HG02970 (cell line): ENCODE results near the gene RPGRIP1L.
A peak's percentile ranks its signal among the peaks of the same experiment; 100 is the strongest.

Experiments
- ATAC-seq: cut with Tn5 transposase; IDR thresholded peaks from one replicate; pipeline ENCODE4 v1.9.1; 2021; ENCODE audit warnings: mild to moderate bottlenecking, moderate library complexity, moderate number of reproducible peaks; ENCODE audit not compliant: unreplicated experiment, low FRiP score

The RPGRIP1L gene

DNA sequence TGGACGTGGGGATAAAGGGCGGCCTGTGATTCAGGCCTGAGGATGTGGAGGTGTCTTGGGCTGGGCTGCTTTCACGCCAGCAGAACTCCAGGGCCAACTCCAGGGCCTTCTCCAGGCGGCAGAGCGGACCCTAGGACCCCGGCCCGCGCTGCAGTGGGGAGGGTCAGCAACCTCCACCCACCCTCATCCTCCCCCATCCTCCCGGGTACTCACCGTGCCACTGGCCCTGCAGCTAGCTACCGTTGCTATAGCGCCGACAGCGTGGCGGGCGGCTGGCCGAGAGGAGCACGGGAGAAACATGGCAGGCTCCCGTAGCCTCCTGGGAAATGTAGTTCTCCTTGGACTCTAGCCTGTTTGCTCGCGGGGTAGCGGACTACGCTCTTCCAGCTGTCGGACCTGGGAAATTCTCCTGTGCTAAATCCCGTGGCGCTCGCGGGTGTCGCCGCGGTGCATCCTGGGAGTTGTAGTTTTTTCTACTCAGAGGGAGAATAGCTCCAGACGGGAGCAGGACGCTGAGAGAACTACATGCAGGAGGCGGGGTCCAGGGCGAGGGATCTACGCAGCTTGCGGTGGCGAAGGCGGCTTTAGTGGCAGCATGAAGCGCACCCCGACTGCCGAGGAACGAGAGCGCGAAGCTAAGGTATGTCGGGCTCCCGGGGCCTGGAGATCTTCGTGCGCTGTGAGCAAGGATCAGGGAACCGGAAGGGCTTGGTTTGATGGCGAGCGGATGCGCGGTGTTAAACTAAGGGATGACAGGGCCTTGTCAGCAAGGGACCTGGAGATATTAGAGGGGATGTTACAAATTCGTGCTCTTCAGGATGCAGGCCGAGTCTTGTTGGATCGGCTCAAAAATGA lies at the start of gene RPGRIP1L, which contains the start of gene FTO:
Gene RPGRIP1L, minus strand, starts transcription at position 270 of the 855 bp plus-strand sequence. CDS start 3,136 bp downstream, outside the sequence.
Gene FTO, plus strand, starts transcription at position 567 of the 855 bp plus-strand sequence.
- ATAC-seq = peak; percentile 99

DNA sequence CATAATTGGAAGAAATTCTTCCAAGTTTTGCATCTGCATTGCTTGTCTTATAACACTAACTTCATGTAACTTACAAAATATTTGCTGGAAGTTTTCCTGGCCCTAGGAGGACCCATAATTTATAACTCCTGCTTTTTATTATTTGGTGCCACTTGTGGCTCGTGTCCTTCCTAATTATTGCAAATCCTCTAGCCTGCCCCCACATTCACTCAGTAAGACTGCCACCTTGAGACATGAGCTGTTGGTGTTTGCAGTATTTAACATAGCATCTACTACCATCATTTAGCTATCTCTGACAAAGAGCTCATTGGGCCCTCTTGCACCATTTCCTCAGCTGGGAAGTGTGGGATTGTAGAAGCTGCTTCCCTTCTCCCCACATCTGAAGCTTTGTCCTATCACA lies 49.8 kb upstream of the RPGRIP1L start:
- ATAC-seq = no peak

GRCh38 chr16:53752560-53752959 lies 48.9 kb upstream of the RPGRIP1L start:
- no peak for ATAC-seq

DNA sequence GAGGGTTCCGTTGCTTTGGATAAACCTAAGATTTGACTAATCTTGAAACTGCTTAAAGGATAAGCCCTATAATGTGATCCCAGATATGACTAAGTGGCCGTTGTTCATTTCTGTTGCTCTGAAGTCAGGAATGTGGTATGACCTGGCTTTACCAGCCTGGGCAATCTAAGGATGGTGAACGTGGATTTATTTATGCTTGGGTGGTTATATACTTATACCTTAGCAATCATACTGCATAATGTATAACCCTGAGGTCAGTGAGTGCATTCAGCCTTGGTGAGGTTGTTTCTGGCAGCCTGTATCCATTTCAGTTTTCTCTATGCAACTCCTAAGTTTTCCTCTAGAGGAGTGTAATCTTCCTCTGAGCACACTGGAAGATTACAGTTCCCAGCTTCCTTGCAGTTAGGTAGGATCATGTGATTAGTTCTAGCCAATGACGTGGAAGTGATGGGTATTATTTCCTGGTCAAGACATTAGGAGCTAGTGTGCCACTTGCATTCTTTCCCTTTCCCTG lies 42.2 kb upstream of the RPGRIP1L start:
- ATAC-seq = no peak

- ATAC-seq = no peak
Observed at GRCh38 chr16:53745086-53745485, 41.4 kb upstream of the RPGRIP1L start.

DNA sequence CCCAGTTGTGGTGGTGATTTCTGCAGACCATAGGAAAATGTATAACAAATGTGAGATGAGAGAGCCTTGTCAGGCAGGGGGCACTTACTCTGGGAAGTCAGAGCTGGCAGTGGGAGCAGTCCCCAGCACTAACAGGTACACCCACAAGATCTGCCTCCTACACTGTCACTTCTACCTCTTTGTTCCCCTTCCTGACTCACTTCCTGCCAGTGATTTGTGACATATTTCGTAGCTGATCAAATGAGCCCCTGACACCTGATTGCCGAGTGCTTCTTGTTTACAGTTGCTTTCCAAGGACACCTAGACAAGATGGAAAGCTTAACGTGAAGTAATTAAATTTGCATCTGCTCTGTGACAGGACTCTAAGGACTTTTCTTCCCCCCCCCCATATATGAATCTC lies 40.8 kb upstream of the RPGRIP1L start:
- no peak for ATAC-seq

- no peak for ATAC-seq
Observed at GRCh38 chr16:53743149-53743566, 39.5 kb upstream of the RPGRIP1L start.

- no peak for ATAC-seq
Observed at GRCh38 chr16:53741546-53741945, 37.9 kb upstream of the RPGRIP1L start.

DNA sequence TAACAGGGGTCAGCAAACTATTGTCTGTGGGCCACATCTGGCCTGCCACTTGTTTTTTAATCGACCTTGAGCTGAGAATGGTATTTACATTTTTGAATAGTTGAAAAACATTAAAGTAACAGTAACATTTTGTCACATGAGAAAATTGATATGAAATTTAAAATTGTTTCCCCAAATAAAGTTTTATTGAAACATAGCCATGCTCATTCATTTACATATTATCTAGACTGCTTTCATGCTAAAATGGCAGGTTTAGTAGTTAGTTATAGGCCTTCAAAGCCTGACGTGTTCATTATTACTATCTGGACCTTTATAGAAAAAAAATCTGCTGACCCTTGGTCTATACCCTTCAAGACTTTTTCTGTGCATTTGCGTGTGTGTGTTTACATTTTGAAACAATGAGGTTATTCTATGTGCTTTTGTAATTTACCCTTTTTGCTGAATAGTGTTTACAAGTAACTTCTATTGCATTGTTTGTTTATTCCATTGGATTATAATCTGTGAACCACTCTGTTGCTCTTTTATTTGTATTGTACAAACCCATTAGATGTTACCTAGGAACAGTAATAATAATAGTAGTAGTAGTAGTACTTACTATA lies 37.4 kb upstream of the RPGRIP1L start:
- ATAC-seq = no peak

DNA sequence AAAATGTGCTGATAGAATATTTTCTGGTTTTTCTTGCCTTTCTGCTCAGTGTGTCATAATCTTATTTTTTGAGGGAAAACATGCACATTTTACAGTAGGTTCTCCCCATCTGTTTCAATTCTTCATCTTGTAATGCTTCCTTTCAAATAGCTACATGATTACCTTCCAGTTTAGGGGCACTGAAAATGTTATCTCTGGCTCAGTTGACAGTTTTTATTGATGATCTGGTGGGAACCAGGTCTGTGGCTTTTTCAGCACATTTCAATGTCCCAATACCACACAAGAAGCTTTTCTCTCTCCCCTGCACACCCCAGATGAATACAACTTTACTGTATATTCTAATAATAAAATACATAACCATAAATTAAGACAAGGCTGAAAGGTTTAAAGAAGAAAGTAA lies 36.8 kb upstream of the RPGRIP1L start:
- no peak for ATAC-seq

GRCh38 chr16:53737552-53737951 lies 33.9 kb upstream of the RPGRIP1L start:
- no peak for ATAC-seq

DNA sequence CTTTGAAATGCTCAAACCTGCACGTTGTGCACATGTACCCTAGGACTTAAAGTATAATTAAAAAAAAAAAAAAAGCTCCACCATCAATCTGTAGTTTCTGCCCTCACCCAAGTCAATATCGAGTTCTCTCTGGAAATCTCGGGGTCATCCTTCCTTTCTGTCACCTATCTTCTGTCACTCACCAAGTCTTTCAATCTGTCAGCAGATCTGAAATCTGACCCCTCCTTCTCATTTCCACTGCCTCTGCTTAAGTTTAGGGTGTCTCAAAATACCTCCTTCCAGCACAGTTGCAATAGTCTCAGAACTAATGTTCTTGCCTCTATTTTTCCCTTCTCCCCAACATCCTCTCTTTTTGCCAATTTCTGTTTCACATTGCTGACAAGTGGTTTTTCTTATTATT lies 32.6 kb upstream of the RPGRIP1L start:
- ATAC-seq = no peak

GRCh38 chr16:53734908-53735307 lies 31.2 kb upstream of the RPGRIP1L start:
- no peak for ATAC-seq

DNA sequence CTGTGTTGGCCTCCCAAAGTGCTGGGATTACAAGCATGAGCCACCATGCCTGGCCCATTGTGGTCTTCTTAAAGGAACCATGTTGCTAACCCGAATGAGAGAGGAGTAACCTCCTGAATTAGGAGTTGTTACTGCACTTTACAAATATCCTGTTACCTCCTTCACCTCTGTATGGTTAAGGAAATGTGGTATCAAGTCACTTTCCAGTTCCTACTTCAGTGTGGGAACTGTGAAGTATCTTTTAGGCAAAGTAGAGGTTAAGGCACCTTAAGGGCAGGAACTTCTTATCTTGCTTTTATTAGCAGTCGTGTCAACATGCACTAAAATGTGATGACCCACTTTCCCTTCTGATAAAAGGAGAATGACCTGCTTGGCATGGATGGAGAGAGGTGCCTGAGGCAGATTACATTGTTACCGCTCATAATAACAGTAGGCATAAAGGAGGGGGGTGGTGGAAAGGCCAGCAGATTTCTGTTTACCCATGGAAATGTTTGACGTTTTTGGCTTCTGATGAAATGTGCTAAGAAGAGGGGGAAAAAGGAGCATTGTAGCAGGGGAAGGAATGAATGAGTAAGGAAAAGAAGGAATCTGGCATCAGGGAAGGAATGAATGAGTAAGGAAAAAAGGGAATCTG lies 28.8 kb upstream of the RPGRIP1L start:
- no peak for ATAC-seq

DNA sequence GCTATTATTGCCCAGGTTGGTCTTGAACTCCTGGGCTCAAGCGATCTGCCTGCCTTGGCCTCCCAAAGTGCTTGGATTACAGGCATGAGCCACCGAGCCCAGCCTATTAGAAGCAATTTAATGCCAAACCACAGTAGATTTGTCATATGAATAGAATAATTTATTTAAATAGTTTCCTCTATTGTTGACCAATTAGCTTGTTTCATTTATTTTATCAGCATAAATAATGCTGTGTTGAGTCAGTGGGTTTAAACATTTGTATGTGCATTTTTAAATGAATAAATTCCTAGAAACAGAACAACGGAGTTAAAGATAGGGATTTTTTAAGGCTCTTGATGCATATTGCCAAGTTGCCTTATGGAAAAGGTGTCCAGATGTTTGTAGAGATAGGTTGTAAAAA lies 27.0 kb upstream of the RPGRIP1L start:
- no peak for ATAC-seq

GRCh38 chr16:53726625-53727024 lies 23.0 kb upstream of the RPGRIP1L start:
- no peak for ATAC-seq

GRCh38 chr16:53721017-53721416 lies 17.4 kb upstream of the RPGRIP1L start:
- no peak for ATAC-seq

DNA sequence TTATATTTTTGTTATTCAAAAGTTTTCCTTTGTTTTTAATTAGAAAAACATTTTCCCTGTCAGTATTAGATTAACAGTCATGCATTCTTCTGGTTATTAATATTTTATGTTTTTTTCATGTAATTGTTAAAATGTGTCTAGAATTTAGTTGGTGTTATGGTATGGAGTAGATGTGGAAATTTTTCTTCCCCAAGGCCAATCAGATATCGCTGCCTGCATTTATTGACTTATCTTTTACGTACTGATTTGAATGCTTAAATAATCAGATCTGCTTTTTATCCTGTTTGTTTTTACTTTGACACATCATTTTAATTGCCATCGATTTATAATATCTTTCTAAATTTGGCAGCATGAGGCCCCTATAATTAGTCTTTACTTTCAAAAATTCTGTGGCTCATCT lies 13.9 kb upstream of the RPGRIP1L start:
- ATAC-seq = no peak

DNA sequence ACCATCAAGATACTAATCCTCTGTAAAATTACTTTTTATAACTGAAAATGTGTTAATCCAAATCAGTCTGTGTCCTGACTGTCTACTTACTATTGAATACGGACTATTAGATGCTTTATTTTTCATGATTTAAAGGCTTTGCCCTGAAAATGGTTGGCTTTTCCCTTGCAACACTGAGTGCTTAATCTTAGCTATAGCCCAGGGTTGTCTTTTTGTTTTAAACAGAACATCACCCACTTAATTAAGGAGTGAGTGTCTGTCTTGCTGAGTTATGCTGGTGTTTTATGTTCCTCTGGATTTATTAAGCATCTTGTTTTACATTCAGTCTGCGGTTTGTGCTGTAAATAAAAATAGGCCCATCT lies 11.3 kb upstream of the RPGRIP1L start:
- ATAC-seq = no peak

DNA sequence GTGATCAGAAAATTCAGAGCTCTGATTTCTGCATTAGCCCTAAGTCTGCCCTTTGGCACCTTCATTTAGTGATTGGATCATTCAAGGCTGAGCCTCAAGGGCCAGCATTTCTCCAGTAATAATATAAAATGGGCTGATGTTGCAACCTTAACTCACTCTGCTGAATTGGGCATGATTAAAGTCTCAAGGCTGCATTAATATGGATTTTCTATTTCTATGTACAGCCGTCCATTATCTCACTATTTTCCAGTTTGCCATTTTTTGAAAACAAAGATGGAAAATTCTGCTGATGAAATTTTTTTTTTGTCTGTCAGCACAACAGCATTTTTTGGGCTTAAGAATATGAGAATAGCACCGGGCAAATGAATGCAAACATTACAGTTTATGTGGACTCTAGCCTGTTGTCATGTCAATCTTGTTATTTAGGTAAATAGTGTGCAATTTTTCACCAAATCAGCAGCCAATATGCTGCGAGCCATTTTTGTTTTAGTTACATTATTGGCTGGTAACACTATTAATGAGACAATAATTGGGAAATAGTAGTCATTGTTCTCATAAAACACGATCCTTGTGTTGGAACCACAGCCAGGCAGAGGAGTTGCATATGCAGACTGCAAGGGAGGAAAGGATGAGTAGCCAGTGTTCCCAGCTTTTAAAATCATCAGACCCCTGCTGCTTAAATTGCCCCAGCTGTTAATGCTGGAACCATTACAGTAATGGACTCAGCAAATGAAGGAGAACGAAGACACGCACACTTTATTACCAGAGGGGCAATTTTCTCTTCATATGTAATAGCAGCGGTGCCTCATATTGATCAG lies 10.8 kb upstream of the RPGRIP1L start:
- ATAC-seq = no peak
